Measurements from ENCODE around the gene CENPS. TPM values are rescaled to one million over a fixed set of nuclear protein-coding genes. Genes with fewer than 3 reads are reported as not detected.
"Not testable (repeated sequence)": the region's sequence is repeated elsewhere in the genome, so short reads cannot be mapped to it uniquely, and the experiment has no call there.

The CENPS gene
- total RNA-seq, 3 donors from 2014 or later (not counting 1 experiment from before 2014, with no cell fraction given) = 4.1 to 5.0 (median 4.5) TPM

DNA sequence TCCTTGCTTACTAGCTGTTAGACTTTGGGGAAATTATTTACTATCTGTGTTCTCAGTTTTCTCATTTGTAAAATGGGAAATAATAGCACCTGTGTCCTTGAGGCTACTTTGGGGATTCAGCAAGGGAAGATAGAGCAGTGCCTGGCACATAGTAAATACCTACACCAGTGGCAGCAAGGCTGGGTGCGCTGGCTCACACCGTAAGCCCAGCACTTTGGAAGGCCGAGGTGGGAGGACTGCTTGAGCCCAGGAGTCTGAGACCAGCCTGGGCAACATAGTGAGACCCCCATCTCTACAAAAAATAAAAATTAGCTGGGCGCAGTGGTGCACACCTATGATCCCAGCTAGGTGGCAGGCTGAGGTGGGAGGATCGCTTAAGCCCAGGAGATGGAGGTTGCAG, 8.6 kb upstream of the CENPS start:
- intact Hi-C loops (cut with micrococcal nuclease) = loop anchor here (10.0 kb wide), 1 partner anchor 927 kb away; no protein-coding TSS in a partner anchor
- Mint-ChIP-seq H3K9me3 (no peaks in the 10 kb centered on the region), H3K4me1 (no peaks in the 10 kb centered on the region), H3K27me3 (ENCODE audit: low read depth in 2 of 2) (no peaks in the 10 kb centered on the region), H3K27ac (no peak overlapping the region), H3K36me3 (peaks cover 13% of the 10 kb centered on the region), H3K4me3 (no peak overlapping the region)
- Histone ChIP-seq H3K36me3 (ENCODE audit: control insufficient read depth, insufficient read depth, low read length) (peaks cover 23% of the 10 kb centered on the region), H3K9me3 (ENCODE audit: control insufficient read depth, insufficient read depth, low read length) (no peaks in the 10 kb centered on the region), H3K4me1 (ENCODE audit: control insufficient read depth, insufficient read depth, low read length) (no peaks in the 10 kb centered on the region), H3K27ac (ENCODE audit: low read length) (no peak overlapping the region), H3K4me3 (ENCODE audit: low read length) (no peak overlapping the region), H3K27me3 (ENCODE audit: control insufficient read depth, insufficient read depth, low read length) (no peaks in the 10 kb centered on the region)
- DNase-seq = no peak
- WGBS (ENCODE audit: insufficient coverage) = 92% methylated on average over 5 of the region's 5 CpGs
- no peak for ATAC-seq
- TF ChIP-seq CTCF (IDR thresholded peaks at IDR 0.05) = no peak

GRCh38 chr1:10424034-10424433, 6.2 kb upstream of the CENPS start:
- peaks cover 0 to 4% of the 10 kb centered on the region in 2 donors for H3K4me1 Mint-ChIP-seq
- ATAC-seq (no peak), DNase-seq (no peak)
- no peaks in the 10 kb centered on the region for H3K4me1 ChIP-seq (ENCODE audit: control insufficient read depth, insufficient read depth, low read length)
- H3K27ac ChIP-seq (ENCODE audit: low read length) = no peak overlapping the region
- no peak overlapping the region for H3K27ac Mint-ChIP-seq
- H3K4me3 Mint-ChIP-seq = no peak overlapping the region
- H3K27me3 ChIP-seq (ENCODE audit: control insufficient read depth, insufficient read depth, low read length) = no peaks in the 10 kb centered on the region
- H3K9me3 ChIP-seq (ENCODE audit: control insufficient read depth, insufficient read depth, low read length) = no peaks in the 10 kb centered on the region
- 88% methylated on average over 9 of the region's 9 CpGs for WGBS (ENCODE audit: insufficient coverage)
- intact Hi-C loops (cut with micrococcal nuclease) = loop anchor here (10.0 kb wide), 1 partner anchor 929 kb away; no protein-coding TSS in a partner anchor
- H3K4me3 ChIP-seq (ENCODE audit: low read length) = no peak overlapping the region
- no peak for TF ChIP-seq CTCF (IDR thresholded peaks at IDR 0.05)
- H3K36me3 Mint-ChIP-seq = peaks cover 13% of the 10 kb centered on the region
- no peaks in the 10 kb centered on the region for H3K27me3 Mint-ChIP-seq (ENCODE audit: low read depth in 2 of 2)
- H3K9me3 Mint-ChIP-seq = no peaks in the 10 kb centered on the region
- peaks cover 10% of the 10 kb centered on the region for H3K36me3 ChIP-seq (ENCODE audit: control insufficient read depth, insufficient read depth, low read length)

DNA sequence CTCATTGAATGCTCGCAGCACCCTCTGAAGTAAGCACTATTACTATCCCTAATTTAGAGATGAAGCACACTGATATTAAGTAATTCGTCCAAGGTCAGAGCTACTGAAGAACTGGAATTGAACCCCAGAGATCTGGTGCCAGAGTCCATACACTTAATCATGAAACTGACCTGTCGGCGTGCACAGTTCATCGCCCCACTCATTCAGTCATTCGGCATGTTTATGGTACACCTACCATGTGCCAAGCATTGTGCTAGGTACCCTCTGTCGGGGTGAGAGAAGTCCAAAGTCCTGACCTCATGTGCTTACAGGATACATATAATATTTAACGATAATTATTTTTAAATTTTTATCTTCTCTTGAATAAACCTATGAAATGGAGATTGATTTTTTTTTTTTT, 5.6 kb upstream of the CENPS start:
- H3K9me3 Mint-ChIP-seq = no peaks in the 10 kb centered on the region
- DNase-seq (no peak), ATAC-seq (no peak)
- H3K4me1 ChIP-seq (ENCODE audit: control insufficient read depth, insufficient read depth, low read length) = peaks cover 2% of the 10 kb centered on the region
- H3K4me3 Mint-ChIP-seq = no peak overlapping the region
- no peak overlapping the region for H3K27ac Mint-ChIP-seq
- intact Hi-C loops (cut with micrococcal nuclease) = loop anchor here (10.0 kb wide), 1 partner anchor 930 kb away; no protein-coding TSS in a partner anchor
- TF ChIP-seq CTCF (IDR thresholded peaks at IDR 0.05) = no peak
- no peak overlapping the region for H3K27ac ChIP-seq (ENCODE audit: low read length)
- peaks cover 7% of the 10 kb centered on the region for H3K36me3 Mint-ChIP-seq
- no peaks in the 10 kb centered on the region for H3K9me3 ChIP-seq (ENCODE audit: control insufficient read depth, insufficient read depth, low read length)
- 94% methylated on average over 6 of the region's 8 CpGs for WGBS (ENCODE audit: insufficient coverage)
- H3K4me1 Mint-ChIP-seq = peaks cover 2 to 4% of the 10 kb centered on the region in 2 donors
- H3K27me3 ChIP-seq (ENCODE audit: control insufficient read depth, insufficient read depth, low read length) = no peaks in the 10 kb centered on the region
- peaks cover 6% of the 10 kb centered on the region for H3K36me3 ChIP-seq (ENCODE audit: control insufficient read depth, insufficient read depth, low read length)
- no peak overlapping the region for H3K4me3 ChIP-seq (ENCODE audit: low read length)
- no peaks in the 10 kb centered on the region for H3K27me3 Mint-ChIP-seq (ENCODE audit: low read depth in 2 of 2)

GRCh38 chr1:10425826-10426534, 4.3 kb upstream of the CENPS start:
- peaks cover 12% of the 10 kb centered on the region for H3K4me1 ChIP-seq (ENCODE audit: control insufficient read depth, insufficient read depth, low read length)
- not testable (repeated sequence) for DNase-seq; H3K36me3 Mint-ChIP-seq; H3K9me3 ChIP-seq (ENCODE audit: control insufficient read depth, insufficient read depth, low read length); H3K27ac ChIP-seq (ENCODE audit: low read length); ATAC-seq; H3K36me3 ChIP-seq (ENCODE audit: control insufficient read depth, insufficient read depth, low read length); H3K9me3 Mint-ChIP-seq; H3K27ac Mint-ChIP-seq; H3K27me3 ChIP-seq (ENCODE audit: control insufficient read depth, insufficient read depth, low read length); H3K4me3 ChIP-seq (ENCODE audit: low read length); H3K27me3 Mint-ChIP-seq (ENCODE audit: low read depth in 2 of 2); H3K4me3 Mint-ChIP-seq
- H3K4me1 Mint-ChIP-seq = peaks cover 13 to 14% of the 10 kb centered on the region in 2 donors
- 86% methylated on average over 21 of the region's 21 CpGs for WGBS (ENCODE audit: insufficient coverage)
- intact Hi-C loops (cut with micrococcal nuclease) = loop anchor here (10.0 kb wide), 1 partner anchor 931 kb away; no protein-coding TSS in a partner anchor

DNA sequence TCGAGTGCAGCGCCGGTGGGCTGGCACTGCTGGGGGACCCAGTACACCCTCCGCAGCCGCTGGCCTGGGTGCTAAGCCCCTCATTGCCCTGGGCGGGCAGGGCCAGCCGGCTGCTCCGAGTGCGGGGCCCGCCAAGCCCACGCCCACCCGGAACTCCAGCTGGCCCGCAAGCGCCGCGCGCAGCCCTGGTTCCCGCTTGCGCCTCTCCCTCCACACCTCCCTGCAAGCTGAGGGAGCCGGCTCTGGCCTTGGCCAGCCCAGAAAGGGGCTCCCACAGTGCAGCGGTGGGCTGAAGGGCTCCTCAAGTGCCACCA, 3.7 kb upstream of the CENPS start:
- not testable (repeated sequence) for H3K9me3 ChIP-seq (ENCODE audit: control insufficient read depth, insufficient read depth, low read length); H3K27me3 ChIP-seq (ENCODE audit: control insufficient read depth, insufficient read depth, low read length); H3K36me3 ChIP-seq (ENCODE audit: control insufficient read depth, insufficient read depth, low read length); H3K27ac Mint-ChIP-seq; H3K9me3 Mint-ChIP-seq; ATAC-seq; DNase-seq; H3K27ac ChIP-seq (ENCODE audit: low read length); H3K4me3 Mint-ChIP-seq; H3K4me3 ChIP-seq (ENCODE audit: low read length); H3K27me3 Mint-ChIP-seq (ENCODE audit: low read depth in 2 of 2); H3K36me3 Mint-ChIP-seq
- intact Hi-C loops (cut with micrococcal nuclease) = loop anchor here (10.0 kb wide), 1 partner anchor 932 kb away; no protein-coding TSS in a partner anchor
- 96% methylated on average over 21 of the region's 21 CpGs for WGBS (ENCODE audit: insufficient coverage)
- H3K4me1 ChIP-seq (ENCODE audit: control insufficient read depth, insufficient read depth, low read length) = peaks cover 17% of the 10 kb centered on the region
- H3K4me1 Mint-ChIP-seq = peaks cover 17% of the 10 kb centered on the region in 2 donors

Data from natural killer cell (primary cell).